GM12878 (cell line): ENCODE results near the gene BTBD1. TPM values are rescaled to one million over a fixed set of nuclear protein-coding genes. Genes with fewer than 3 reads are reported as not detected.

Experiments used
- BACH1 ChIP-seq: fragments of 450-650 bp; IDR thresholded peaks from 2 replicates; pipeline ENCODE4 v1.6.1; 2017; ENCODE audit warnings: mild to moderate bottlenecking, borderline replicate concordance
- BHLHE40 ChIP-seq, 2 experiments: fragments of 450-650 bp in 1 of 2; IDR thresholded peaks; 2 replicates each; pipeline ENCODE4 v1.6.1; 2011 to 2017; ENCODE audit warnings: low read depth in 2 of 2, borderline replicate concordance in 1 of 2, improper control_type of control experiment in 1 of 2, low read length in 1 of 2, mild to moderate bottlenecking in 1 of 2
- CBX3 ChIP-seq: fragments of 200-600 bp; sonication (generic); IDR thresholded peaks from 2 replicates; pipeline ENCODE4 v1.6.1; 2016; ENCODE audit warnings: low read depth, borderline replicate concordance
- EED ChIP-seq: sonication (generic); IDR thresholded peaks from 2 replicates; pipeline ENCODE4 v1.6.1; 2016; ENCODE audit warnings: antibody characterized with exemption, low read depth
- IKZF1 ChIP-seq: fragments of 450-650 bp; conservative IDR thresholded peaks from 2 replicates; pipeline ENCODE4 v1.6.1; 2017; ENCODE audit warnings: antibody characterized with exemption, mild to moderate bottlenecking
- IKZF2 ChIP-seq, 2 experiments: fragments of 450-650 bp; IDR thresholded peaks; 2 replicates each; pipeline ENCODE4 v1.6.1; 2017; ENCODE audit warnings: mild to moderate bottlenecking in 2 of 2, moderate library complexity in 2 of 2
- IRF4 ChIP-seq: IDR thresholded peaks from 2 replicates; pipeline ENCODE4 v1.6.1; 2011; ENCODE audit warnings: low read depth, low read length
- KLF5 ChIP-seq: fragments of 450-650 bp; IDR thresholded peaks from 2 replicates; pipeline ENCODE4 v1.6.1; 2014; ENCODE audit warnings: mild to moderate bottlenecking; ENCODE audit not compliant: partially characterized antibody
- MTA2 ChIP-seq: fragments of 450-650 bp; IDR thresholded peaks from 2 replicates; pipeline ENCODE4 v1.6.1; 2016; ENCODE audit warnings: low read depth, mild to moderate bottlenecking, moderate library complexity
- RAD51 ChIP-seq: fragments of 450-650 bp; IDR thresholded peaks from 2 replicates; pipeline ENCODE4 v1.6.1; 2016; ENCODE audit warnings: moderate library complexity, mild to moderate bottlenecking, inconsistent platforms
- SPI1 ChIP-seq: IDR thresholded peaks from 2 replicates; pipeline ENCODE4 v1.6.1; 2011; ENCODE audit warnings: low read depth, mild to moderate bottlenecking, low read length, moderate library complexity, borderline replicate concordance; ENCODE audit not compliant: insufficient read depth
- STAT3 ChIP-seq: IDR thresholded peaks from 2 replicates; pipeline ENCODE4 v1.6.1; 2011; ENCODE audit warnings: low read depth, low read length, improper control_type of control experiment
- TARDBP ChIP-seq: IDR thresholded peaks from 2 replicates; pipeline ENCODE4 v1.6.1; 2016; ENCODE audit warnings: borderline replicate concordance
- TCF7 ChIP-seq: IDR thresholded peaks from 2 replicates; pipeline ENCODE4 v1.6.1; 2014; ENCODE audit warnings: antibody characterized with exemption, borderline replicate concordance
- polyA plus RNA-seq, 11 experiments: library from polyadenylated mRNA; depleted of rRNA in 4 of 11; unstranded in 6 of 11; stranded (reverse) in 5 of 11; fragments of >200 nt; fragmentation: Nextera tagmentation in 4 of 11; fragmentation: Illumina TruSeq in 1 of 11; extraction: Ambion mirVana in 4 of 11; extraction: Trizol in 1 of 11; gene quantifications; 1 replicate in 1 of 11; 2 replicates in 10 of 11; pipeline versions ENCODE4 v1.2.1 to v1.2.3, GENCODE V29; 2011 to 2016; ENCODE audit warnings: inconsistent platforms in 2 of 11, missing spikeins in 2 of 11, low read depth in 1 of 11
- total RNA-seq, 4 experiments: library from RNA; depleted of rRNA in 3 of 4; stranded (reverse); fragments of >200 nt in 3 of 4; fragmentation: Illumina TruSeq in 1 of 4; extraction: Trizol in 1 of 4; gene quantifications; 2 replicates each; pipeline versions ENCODE4 v1.2.1 to v1.2.3, GENCODE V29; 2013 to 2021
- TF ChIP-seq, protein P1 (sequence below): IDR thresholded peaks from 2 replicates; pipeline ENCODE4 v1.6.1; 2012; ENCODE audit warnings: improper control_type of control experiment, low read depth, low read length; ENCODE audit not compliant: insufficient replicate concordance
- TF ChIP-seq, protein P2 (sequence below): fragments of 450-650 bp; IDR thresholded peaks from 2 replicates; pipeline ENCODE4 v1.6.1; 2017; ENCODE audit warnings: antibody characterized with exemption, mild to moderate bottlenecking, moderate library complexity
- TF ChIP-seq, protein P3 (sequence below): fragments of 450-650 bp; IDR thresholded peaks from 2 replicates; pipeline ENCODE4 v1.6.1; 2017; ENCODE audit warnings: mild to moderate bottlenecking, low read depth, inconsistent platforms; ENCODE audit not compliant: poor library complexity, severe bottlenecking
- TF ChIP-seq, protein P4 (sequence below): fragments of 450-650 bp; IDR thresholded peaks from 2 replicates; pipeline ENCODE4 v1.6.1; 2016; ENCODE audit warnings: mild to moderate bottlenecking

BTBD1 gene
- total and polyA plus RNA-seq, 10 of the 15 experiments (the other 5 are each of a cell fraction or from before 2014, with no cell fraction given), result 17.5 to 90.4 (median 73.1) TPM

DNA sequence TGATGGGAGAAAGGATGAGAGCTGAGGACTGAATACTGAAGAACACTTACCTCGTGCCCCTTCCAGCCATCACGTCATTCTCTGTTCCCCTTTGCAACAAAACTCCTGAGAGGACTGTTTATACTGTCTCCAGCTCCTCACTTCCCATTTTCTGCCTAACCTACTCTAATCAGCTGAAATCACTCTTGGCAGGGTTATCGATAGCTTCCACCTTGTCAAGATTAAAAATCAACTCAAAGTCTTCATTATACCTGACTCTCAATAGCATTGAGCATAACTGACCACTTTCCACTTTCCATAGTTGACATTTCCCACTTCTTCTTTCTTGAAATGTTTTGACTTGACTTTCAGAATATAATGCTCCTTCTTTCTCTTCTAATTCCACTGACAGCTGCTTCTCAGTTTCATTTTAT, 4.3 kb downstream of the BTBD1 start (continued):
- TF ChIP-seq, protein P1, sequence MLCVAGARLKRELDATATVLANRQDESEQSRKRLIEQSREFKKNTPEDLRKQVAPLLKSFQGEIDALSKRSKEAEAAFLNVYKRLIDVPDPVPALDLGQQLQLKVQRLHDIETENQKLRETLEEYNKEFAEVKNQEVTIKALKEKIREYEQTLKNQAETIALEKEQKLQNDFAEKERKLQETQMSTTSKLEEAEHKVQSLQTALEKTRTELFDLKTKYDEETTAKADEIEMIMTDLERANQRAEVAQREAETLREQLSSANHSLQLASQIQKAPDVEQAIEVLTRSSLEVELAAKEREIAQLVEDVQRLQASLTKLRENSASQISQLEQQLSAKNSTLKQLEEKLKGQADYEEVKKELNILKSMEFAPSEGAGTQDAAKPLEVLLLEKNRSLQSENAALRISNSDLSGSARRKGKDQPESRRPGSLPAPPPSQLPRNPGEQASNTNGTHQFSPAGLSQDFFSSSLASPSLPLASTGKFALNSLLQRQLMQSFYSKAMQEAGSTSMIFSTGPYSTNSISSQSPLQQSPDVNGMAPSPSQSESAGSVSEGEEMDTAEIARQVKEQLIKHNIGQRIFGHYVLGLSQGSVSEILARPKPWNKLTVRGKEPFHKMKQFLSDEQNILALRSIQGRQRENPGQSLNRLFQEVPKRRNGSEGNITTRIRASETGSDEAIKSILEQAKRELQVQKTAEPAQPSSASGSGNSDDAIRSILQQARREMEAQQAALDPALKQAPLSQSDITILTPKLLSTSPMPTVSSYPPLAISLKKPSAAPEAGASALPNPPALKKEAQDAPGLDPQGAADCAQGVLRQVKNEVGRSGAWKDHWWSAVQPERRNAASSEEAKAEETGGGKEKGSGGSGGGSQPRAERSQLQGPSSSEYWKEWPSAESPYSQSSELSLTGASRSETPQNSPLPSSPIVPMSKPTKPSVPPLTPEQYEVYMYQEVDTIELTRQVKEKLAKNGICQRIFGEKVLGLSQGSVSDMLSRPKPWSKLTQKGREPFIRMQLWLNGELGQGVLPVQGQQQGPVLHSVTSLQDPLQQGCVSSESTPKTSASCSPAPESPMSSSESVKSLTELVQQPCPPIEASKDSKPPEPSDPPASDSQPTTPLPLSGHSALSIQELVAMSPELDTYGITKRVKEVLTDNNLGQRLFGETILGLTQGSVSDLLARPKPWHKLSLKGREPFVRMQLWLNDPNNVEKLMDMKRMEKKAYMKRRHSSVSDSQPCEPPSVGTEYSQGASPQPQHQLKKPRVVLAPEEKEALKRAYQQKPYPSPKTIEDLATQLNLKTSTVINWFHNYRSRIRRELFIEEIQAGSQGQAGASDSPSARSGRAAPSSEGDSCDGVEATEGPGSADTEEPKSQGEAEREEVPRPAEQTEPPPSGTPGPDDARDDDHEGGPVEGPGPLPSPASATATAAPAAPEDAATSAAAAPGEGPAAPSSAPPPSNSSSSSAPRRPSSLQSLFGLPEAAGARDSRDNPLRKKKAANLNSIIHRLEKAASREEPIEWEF, result peak; percentile 95
- TF ChIP-seq BACH1, result peak; percentile 49; the same call in 1 of the 2 replicates
- TF ChIP-seq, protein P2, sequence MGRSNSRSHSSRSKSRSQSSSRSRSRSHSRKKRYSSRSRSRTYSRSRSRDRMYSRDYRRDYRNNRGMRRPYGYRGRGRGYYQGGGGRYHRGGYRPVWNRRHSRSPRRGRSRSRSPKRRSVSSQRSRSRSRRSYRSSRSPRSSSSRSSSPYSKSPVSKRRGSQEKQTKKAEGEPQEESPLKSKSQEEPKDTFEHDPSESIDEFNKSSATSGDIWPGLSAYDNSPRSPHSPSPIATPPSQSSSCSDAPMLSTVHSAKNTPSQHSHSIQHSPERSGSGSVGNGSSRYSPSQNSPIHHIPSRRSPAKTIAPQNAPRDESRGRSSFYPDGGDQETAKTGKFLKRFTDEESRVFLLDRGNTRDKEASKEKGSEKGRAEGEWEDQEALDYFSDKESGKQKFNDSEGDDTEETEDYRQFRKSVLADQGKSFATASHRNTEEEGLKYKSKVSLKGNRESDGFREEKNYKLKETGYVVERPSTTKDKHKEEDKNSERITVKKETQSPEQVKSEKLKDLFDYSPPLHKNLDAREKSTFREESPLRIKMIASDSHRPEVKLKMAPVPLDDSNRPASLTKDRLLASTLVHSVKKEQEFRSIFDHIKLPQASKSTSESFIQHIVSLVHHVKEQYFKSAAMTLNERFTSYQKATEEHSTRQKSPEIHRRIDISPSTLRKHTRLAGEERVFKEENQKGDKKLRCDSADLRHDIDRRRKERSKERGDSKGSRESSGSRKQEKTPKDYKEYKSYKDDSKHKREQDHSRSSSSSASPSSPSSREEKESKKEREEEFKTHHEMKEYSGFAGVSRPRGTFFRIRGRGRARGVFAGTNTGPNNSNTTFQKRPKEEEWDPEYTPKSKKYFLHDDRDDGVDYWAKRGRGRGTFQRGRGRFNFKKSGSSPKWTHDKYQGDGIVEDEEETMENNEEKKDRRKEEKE, result no peak
- TF ChIP-seq CBX3, result no peak
- TF ChIP-seq, protein P3, sequence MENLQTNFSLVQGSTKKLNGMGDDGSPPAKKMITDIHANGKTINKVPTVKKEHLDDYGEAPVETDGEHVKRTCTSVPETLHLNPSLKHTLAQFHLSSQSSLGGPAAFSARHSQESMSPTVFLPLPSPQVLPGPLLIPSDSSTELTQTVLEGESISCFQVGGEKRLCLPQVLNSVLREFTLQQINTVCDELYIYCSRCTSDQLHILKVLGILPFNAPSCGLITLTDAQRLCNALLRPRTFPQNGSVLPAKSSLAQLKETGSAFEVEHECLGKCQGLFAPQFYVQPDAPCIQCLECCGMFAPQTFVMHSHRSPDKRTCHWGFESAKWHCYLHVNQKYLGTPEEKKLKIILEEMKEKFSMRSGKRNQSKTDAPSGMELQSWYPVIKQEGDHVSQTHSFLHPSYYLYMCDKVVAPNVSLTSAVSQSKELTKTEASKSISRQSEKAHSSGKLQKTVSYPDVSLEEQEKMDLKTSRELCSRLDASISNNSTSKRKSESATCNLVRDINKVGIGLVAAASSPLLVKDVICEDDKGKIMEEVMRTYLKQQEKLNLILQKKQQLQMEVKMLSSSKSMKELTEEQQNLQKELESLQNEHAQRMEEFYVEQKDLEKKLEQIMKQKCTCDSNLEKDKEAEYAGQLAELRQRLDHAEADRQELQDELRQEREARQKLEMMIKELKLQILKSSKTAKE, result peak; percentile 76
- no peak for TF ChIP-seq TARDBP
- peak; percentile 78 for TF ChIP-seq MTA2
- no peak for TF ChIP-seq TCF7
- TF ChIP-seq KLF5, result no peak
- peak; percentile 79 for TF ChIP-seq IKZF1
- peak; percentile 62; the same call in 1 of the 2 replicates for TF ChIP-seq EED
- peak; percentile 21; the same call in 1 of the 2 replicates for TF ChIP-seq RAD51
- TF ChIP-seq SPI1, result peak; percentile 91
- peak in 1 of 2 experiments; percentile 51; a peak in 1 of 4 replicates for TF ChIP-seq BHLHE40 (IDR thresholded peaks at IDR 0.05; ENCODE audit: borderline replicate concordance in 1 of 2, low read depth in 2 of 2, low read length in 1 of 2)
- 0 out of 2 replicates have a peak, but pooled peaks have one; percentile 61 for TF ChIP-seq IRF4
- TF ChIP-seq, protein P4, sequence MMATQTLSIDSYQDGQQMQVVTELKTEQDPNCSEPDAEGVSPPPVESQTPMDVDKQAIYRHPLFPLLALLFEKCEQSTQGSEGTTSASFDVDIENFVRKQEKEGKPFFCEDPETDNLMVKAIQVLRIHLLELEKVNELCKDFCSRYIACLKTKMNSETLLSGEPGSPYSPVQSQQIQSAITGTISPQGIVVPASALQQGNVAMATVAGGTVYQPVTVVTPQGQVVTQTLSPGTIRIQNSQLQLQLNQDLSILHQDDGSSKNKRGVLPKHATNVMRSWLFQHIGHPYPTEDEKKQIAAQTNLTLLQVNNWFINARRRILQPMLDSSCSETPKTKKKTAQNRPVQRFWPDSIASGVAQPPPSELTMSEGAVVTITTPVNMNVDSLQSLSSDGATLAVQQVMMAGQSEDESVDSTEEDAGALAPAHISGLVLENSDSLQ, result peak; percentile 67; the same call in 1 of the 2 replicates
- peak; percentile 87 to 90 for TF ChIP-seq IKZF2 (IDR thresholded peaks at IDR 0.05)
- 0 out of 2 replicates have a peak, but pooled peaks have one; percentile 19 for TF ChIP-seq STAT3
